ENCODE results near the gene DUXB.

GRCh38 chr16:75726390-75726789 lies 25.1 kb upstream of the DUXB start, which contains the start of gene CPHXL:
- TF ChIP-seq CTCF (IDR thresholded peaks at IDR 0.05; ENCODE audit: insufficient read depth, low read depth, low read length) = no peak
- no peak for TF ChIP-seq EZH2 (IDR thresholded peaks at IDR 0.05; ENCODE audit: insufficient read depth, low read length)
